ENCODE measurements around the gene KDM5A. TPM values are rescaled to one million over a fixed set of nuclear protein-coding genes. Genes with fewer than 3 reads are reported as not detected.
"Not testable (repeated sequence)": the region's sequence is repeated elsewhere in the genome, so short reads cannot be mapped to it uniquely, and the experiment has no call there.

Gene KDM5A
- total RNA-seq, 1 experiment from 2014 or later = 56.9 TPM

- no peaks in the 10 kb centered on the region for H3K79me2 ChIP-seq (ENCODE audit: insufficient read depth, low read length)
- H2BK12ac ChIP-seq (ENCODE audit: insufficient read length, low read depth, low read length) = no peak overlapping the region
- H3T11ph ChIP-seq (ENCODE audit: low read length) = no peak overlapping the region
- no peaks in the 10 kb centered on the region for H3K9me3 ChIP-seq (ENCODE audit: control insufficient read depth, low read depth, low read length)
- H4K5ac ChIP-seq (ENCODE audit: insufficient read length, low read depth, low read length) = no peak overlapping the region
- H2BK20ac ChIP-seq (ENCODE audit: low read depth, low read length, poor library complexity, severe bottlenecking) = no peak overlapping the region
- H4K91ac ChIP-seq (ENCODE audit: insufficient read length, low read depth, low read length) = no peak overlapping the region
- no peak for TF ChIP-seq CTCF (conservative IDR thresholded peaks at IDR 0.05)
- H2BK5ac ChIP-seq (ENCODE audit: insufficient read length, low read length) = no peak overlapping the region
- no peak overlapping the region for H3K4me2 ChIP-seq (ENCODE audit: insufficient read depth, insufficient read length, low read length)
- no peak overlapping the region for H3K27ac Mint-ChIP-seq
- H3K79me1 ChIP-seq (ENCODE audit: insufficient read depth, low read depth, low read length, poor library complexity, severe bottlenecking) = no peaks in the 10 kb centered on the region
- H3K36me3 Mint-ChIP-seq (ENCODE audit: insufficient read depth in 1 of 3, low read depth in 3 of 3) = peaks cover 45 to 90% (median 79%) of the 10 kb centered on the region in 3 experiments
- no peak overlapping the region for H2AFZ ChIP-seq (ENCODE audit: low read length)
- H3K4me1 ChIP-seq (ENCODE audit: insufficient read depth, low read length) = no peaks in the 10 kb centered on the region
- H3K27ac ChIP-seq (ENCODE audit: insufficient read length, low read depth, low read length) = no peak overlapping the region
- H3K9ac ChIP-seq (ENCODE audit: extremely low read depth, insufficient read length, low read length) = no peak overlapping the region
- H2BK120ac ChIP-seq (ENCODE audit: low read depth, low read length, poor library complexity, severe bottlenecking) = no peak overlapping the region
- no peak overlapping the region for H3K14ac ChIP-seq (ENCODE audit: insufficient read depth, low read length)
- H3K18ac ChIP-seq (ENCODE audit: insufficient read length, low read depth, low read length) = no peak overlapping the region
- H3K56ac ChIP-seq (ENCODE audit: insufficient read length, low read depth, low read length) = no peak overlapping the region
- no peak overlapping the region for H2BK15ac ChIP-seq (ENCODE audit: low read depth, low read length)
- H3K23me2 ChIP-seq (ENCODE audit: insufficient read length, low read depth, low read length, poor library complexity, severe bottlenecking) = no peaks in the 10 kb centered on the region
- H3K4ac ChIP-seq (ENCODE audit: low read depth, low read length) = no peak overlapping the region
- WGBS (ENCODE audit: extremely low coverage, insufficient read length, low lambda C conversion rate) = no CpG with 5 or more reads among the region's 5 CpGs
- no peaks in the 10 kb centered on the region for H3K27me3 Mint-ChIP-seq (ENCODE audit: low read depth)
- H4K20me1 ChIP-seq (ENCODE audit: control insufficient read depth, insufficient read depth, insufficient read length) = no peaks in the 10 kb centered on the region
- no peak overlapping the region for H3K23ac ChIP-seq (ENCODE audit: insufficient read length, low read depth, low read length)
- no peak overlapping the region for H2AK5ac ChIP-seq (ENCODE audit: insufficient read length, low read length)
- H3K9me3 Mint-ChIP-seq = peaks cover 6 to 15% of the 10 kb centered on the region in 2 experiments; a peak in 4 of 5 replicates
- H3K4me1 Mint-ChIP-seq = peaks cover 0 to 4% of the 10 kb centered on the region in 2 experiments; a peak in 2 of 4 replicates
- no peak overlapping the region for H3K4me3 Mint-ChIP-seq
- no peak for DNase-seq
- no peak overlapping the region for H4K8ac ChIP-seq (replicated peaks; ENCODE audit: insufficient read length, low read depth, low read length)
- H3K27me3 ChIP-seq (ENCODE audit: insufficient read depth, low read length) = no peaks in the 10 kb centered on the region
These were observed 84.3 kb downstream of the KDM5A start for GRCh38 chr12:304805-305204.

GRCh38 chr12:302766-303165, 86.4 kb downstream of the KDM5A start:
- not testable (repeated sequence) for H3K9ac ChIP-seq (ENCODE audit: extremely low read depth, insufficient read length, low read length); H3K27me3 ChIP-seq (ENCODE audit: insufficient read depth, low read length); H4K91ac ChIP-seq (ENCODE audit: insufficient read length, low read depth, low read length); H3K23me2 ChIP-seq (ENCODE audit: insufficient read length, low read depth, low read length, poor library complexity, severe bottlenecking); H3K23ac ChIP-seq (ENCODE audit: insufficient read length, low read depth, low read length); H3K79me1 ChIP-seq (ENCODE audit: insufficient read depth, low read depth, low read length, poor library complexity, severe bottlenecking); H2BK12ac ChIP-seq (ENCODE audit: insufficient read length, low read depth, low read length); H2AK5ac ChIP-seq (ENCODE audit: insufficient read length, low read length); H2BK5ac ChIP-seq (ENCODE audit: insufficient read length, low read length); H3K4me2 ChIP-seq (ENCODE audit: insufficient read depth, insufficient read length, low read length); H3K14ac ChIP-seq (ENCODE audit: insufficient read depth, low read length); H3K56ac ChIP-seq (ENCODE audit: insufficient read length, low read depth, low read length); H3K4me1 Mint-ChIP-seq; H3K4ac ChIP-seq (ENCODE audit: low read depth, low read length); DNase-seq; H3T11ph ChIP-seq (ENCODE audit: low read length); H2BK120ac ChIP-seq (ENCODE audit: low read depth, low read length, poor library complexity, severe bottlenecking); H3K4me3 Mint-ChIP-seq; H2AFZ ChIP-seq (ENCODE audit: low read length); H3K27me3 Mint-ChIP-seq (ENCODE audit: low read depth); H3K18ac ChIP-seq (ENCODE audit: insufficient read length, low read depth, low read length); H2BK15ac ChIP-seq (ENCODE audit: low read depth, low read length); H4K5ac ChIP-seq (ENCODE audit: insufficient read length, low read depth, low read length); H3K27ac Mint-ChIP-seq; H3K9me3 ChIP-seq (ENCODE audit: control insufficient read depth, low read depth, low read length); H3K79me2 ChIP-seq (ENCODE audit: insufficient read depth, low read length); H4K8ac ChIP-seq (replicated peaks; ENCODE audit: insufficient read length, low read depth, low read length); H3K4me1 ChIP-seq (ENCODE audit: insufficient read depth, low read length); H2BK20ac ChIP-seq (ENCODE audit: low read depth, low read length, poor library complexity, severe bottlenecking); H3K27ac ChIP-seq (ENCODE audit: insufficient read length, low read depth, low read length); H4K20me1 ChIP-seq (ENCODE audit: control insufficient read depth, insufficient read depth, insufficient read length)
- Mint-ChIP-seq H3K36me3 (ENCODE audit: insufficient read depth in 1 of 3, low read depth in 3 of 3) (peaks cover 58 to 89% (median 85%) of the 10 kb centered on the region in 3 experiments), H3K9me3 (peaks cover 16 to 23% of the 10 kb centered on the region in 2 experiments)
- no CpG with 5 or more reads among the region's 3 CpGs for WGBS (ENCODE audit: extremely low coverage, insufficient read length, low lambda C conversion rate)

All from H9 (cell line).